HG02870 (cell line): ENCODE results near the gene SPEF2.
A peak's percentile ranks its signal among the peaks of the same experiment; 100 is the strongest.

Experiments
- ATAC-seq: cut with Tn5 transposase; IDR thresholded peaks from one replicate; pipeline ENCODE4 v1.9.1; 2021; ENCODE audit warnings: mild to moderate bottlenecking, moderate library complexity; ENCODE audit not compliant: unreplicated experiment

SPEF2 gene

DNA sequence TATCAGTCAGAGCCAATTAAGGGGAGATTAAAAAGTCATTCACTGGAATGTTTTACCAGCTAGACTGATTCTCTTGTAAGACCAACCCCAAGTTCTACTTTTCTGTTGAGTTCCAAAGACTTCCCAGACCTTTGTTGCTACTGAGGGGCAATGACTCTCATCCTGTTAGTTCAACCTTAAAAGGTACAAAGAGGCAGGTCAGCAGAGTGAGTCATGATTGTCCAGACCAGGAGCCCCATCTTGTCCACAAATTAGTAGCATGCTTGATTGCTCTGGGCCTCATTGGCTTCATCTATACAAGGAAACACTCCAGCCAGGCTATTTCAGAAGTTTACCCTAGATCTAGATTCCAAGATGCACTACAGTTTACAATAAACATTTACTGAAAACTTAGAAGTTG, 159.1 kb downstream of the SPEF2 start:
- no peak for ATAC-seq

DNA sequence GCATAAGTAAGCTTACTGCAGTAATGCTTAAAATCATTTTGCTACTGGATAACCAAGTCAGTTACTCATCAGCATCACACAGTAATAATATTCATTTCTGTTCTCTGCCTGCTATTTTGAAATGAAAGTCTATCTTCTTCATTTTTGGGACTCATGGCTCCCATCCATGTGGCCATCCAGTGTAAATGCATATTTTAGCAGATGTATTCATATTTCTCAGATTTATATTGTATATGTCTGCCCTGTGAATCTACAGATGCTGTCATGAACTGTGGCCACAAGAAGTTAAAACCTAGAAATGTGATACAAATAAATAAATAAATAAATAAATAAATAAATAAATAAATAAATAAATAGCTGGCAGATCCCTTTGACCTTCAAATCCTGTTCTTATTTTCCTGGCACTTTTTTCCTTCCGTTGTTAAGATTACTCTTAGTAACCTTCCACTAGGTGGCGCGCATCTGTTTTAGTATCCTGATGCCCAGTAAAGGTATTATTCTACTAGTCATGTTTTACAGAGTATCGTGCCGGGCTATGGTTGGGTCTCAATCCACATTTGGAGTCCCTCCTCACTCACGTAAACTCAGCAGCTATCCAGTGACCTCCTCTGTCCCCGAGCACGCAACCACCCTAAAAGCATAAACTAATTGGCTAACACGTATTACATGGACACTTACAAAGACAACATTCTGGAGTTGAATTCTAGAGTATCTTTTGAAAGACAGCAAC, 159.9 kb downstream of the SPEF2 start:
- peak; percentile 53 for ATAC-seq

DNA sequence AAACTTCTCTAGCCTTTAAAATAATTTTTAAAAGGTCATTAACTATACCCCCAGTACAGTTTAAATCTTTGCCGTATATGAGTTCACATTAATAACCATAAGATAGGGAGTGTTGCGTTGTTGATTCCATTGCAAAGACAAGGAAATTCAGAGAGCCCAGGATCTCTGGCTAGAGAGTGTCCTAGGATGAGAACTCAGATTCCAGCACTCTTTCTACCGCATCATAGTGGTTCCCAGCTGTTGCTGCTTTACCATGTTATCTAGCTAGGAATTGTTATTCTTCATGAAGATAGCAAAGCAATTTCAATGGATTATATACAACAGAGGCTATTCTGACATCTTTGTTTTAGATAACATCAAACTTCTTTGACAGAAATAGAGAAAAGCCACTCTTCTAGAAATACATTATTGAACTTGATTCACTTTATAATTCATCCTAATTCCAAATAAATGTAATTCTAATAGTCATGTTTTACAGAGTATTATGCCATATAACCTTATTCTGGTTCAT, 160.7 kb downstream of the SPEF2 start:
- ATAC-seq = no peak

DNA sequence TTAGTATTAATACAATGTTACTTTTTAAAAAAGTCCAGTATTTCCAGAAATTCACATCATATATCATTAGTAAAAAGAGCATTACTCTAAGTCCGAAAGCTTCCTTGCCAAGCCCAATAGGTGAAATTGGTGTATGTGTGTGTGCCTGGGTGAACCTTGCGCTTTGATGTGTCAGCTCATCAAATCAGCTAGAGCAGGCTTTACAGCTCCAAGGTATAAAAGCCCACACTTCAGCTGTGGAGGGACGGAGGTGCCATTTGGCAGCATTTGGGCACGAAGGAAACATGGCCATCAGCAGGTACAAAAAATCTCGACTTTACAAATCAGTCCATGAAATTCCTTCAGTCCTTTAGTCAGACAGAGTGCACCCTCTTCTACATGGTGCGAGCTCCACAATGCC, 162.6 kb downstream of the SPEF2 start:
- no peak for ATAC-seq

DNA sequence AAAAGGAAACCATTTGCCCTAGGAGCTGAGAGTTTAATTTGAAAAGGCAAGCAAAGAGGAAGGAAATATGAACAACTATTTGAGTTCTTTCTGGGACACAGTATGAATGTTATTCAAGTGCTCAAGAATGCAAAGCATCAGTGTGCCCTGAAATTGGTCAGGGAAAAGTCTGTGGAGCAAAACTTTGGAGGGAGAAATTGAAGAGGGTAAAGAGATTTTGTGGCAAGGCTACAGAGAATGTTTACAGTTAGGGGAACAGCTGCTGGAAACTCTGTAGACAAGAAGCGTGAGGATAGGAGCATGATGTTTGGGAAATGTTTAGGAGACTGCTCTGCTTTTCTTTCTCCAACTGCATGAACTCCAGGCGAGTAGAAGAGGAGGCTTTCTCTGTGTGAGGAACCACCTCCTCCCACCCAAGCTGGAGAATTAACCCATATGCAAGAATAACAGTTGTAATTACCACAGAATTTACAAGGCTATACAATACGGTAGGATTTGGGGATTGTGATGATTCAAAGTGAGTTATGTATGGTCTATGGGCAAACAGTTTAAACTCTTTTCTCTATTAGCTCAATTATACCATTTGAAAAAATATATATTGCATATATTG, 163.6 kb downstream of the SPEF2 start:
- no peak for ATAC-seq

DNA sequence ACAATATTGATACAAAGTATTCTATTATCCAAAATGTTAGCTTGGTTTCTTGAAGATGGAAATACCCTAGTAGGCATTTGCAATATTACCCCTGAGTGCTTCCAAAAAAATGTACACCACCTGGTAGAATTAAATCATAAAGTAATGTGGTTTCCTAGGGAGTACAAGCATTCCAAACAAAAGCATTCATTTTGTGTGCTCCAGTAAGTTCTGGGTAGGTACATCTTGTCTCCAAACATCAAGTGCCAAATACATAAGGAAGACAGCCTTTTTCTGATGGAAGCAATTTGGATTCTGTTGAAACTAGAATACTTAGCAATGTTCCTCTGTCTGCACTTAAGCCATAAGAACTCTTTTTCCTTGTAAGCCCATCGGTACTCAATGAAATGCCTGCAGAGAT, 165.9 kb downstream of the SPEF2 start:
- ATAC-seq = no peak

DNA sequence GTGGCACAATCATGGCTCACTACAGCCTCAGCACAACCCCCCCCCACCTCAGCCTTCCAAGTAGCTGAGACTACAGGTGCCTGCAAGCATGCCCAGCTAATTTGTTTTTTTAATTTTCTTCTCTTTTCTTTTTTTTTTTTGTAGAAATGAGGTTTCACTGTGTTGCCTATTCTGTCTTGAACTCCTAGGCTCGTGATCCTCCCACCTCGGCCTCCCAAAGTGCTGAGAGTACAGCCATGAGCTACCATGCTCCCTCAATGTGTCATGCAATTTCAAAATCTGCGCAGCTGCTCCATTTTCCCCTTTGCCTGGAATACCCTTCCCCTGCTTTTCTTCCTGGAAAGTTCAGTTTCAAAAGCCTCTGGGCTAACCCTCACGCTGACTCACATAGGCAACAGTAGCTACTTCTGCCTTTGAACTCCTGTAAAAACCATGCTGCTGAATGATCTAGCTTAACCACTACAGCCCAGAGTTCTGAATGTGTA, 168.0 kb downstream of the SPEF2 start:
- no peak for ATAC-seq

DNA sequence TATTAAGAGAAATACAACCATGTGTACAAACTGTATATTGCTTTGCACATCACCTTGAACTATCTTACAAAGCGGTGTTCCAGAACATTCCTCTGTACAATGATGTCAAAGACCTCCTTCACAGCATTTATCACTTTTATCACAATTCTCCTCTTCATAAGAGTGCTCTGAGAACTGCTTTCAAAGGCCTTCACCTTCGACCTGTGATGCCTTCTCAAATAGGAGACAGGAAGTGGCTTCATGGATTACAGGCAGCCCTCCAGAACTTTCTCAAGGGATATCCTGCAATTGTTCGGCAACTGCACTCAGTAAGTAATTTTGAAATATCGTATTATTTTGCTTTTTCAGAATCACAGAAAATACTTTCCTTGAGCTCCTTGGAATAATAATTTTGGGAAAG, 171.1 kb downstream of the SPEF2 start:
- no peak for ATAC-seq

DNA sequence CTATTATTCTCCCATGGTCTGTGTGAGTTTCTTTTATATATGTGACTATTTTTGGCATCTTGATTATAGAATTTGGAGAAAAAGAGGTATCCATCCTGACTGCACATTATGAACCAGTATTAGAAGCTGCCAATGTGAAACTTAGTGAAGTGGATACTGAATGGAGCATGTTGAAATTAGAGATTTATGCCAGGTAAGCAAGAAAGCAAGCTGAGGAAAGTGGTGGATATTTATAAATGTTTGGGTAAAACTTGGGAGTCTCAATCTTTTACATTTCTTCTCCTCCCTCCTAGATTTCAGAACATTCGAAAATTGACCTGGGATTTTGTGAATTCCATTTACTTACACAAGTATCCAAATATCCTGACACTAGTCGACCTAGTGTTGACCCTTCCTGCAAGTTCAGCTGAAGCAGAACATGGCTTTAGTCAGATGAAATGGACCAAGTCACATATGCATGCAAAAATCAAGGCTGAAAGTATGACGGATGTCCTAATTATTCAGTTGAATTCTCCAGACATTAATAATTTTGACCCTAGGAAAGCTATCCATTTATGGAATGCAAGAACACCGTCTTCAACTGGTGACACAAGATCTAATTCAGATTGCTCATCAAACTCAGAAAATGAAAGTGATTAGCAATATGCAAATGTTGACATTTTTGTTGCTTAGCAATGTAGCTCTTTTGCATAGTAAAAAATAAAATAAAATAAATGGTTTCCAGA, 172.2 kb downstream of the SPEF2 start:
- no peak for ATAC-seq

DNA sequence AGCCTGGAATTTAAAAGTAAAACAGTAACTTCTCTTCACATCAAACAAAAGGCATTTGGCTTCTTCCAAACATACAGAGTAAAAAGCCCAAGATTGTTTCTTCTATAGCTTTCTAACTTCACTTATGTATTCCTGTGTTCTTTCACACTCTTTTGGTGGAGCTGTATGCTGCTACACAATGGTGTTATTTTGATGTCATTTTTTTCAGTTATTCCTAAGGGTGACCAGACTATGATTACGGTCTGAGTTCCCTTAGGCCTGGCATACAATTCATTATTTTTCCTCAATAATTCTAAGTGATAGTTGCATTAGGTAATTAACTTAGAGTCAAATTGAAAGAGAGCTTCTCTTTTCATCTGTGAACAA, 172.8 kb downstream of the SPEF2 start:
- ATAC-seq = no peak

DNA sequence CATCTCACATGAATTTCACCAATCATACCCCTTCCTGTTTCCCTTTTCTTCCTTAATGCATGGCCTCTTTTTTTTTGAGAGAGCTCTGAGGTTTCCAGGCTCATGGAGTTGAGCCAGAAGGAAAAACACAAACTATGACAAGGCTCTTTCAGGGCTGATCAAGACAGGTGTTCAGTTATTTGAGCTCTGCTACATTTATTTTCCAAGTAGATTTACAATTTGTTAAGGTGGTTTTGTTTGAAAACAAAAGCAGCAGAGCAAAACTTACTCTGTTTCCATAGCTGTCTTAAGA, 176.6 kb downstream of the SPEF2 start:
- no peak for ATAC-seq

DNA sequence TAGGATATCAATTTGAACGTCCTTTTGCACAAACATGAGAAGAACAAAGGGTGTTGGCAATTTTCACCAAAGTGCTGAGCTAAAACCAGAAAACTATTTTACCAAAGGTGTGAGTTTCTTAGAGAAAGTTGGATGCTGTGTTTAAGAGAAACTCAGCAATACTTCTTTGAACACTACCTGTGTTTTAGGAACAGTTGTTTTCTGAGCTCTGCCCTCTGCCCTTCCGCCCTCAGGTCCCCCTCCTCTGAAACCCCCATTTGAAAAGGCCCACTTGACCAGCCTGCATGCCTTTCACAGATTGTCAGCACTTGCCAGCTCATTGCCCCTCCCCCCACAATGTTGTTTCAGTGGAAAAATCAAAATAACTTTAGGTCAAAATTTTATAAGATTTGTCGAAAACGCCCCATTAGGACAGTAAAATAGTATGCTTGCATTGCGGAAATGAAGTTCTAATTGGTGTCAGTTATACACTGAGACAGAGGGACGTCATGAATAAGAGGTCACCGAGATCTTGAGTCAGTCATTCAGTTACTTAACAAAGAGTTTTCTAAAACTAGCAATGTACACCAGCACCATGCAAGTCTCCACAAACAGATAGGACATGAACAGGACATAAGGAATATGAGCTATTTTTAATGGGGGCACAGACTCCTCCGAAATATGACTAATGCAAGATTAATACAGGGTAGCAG, 177.2 kb downstream of the SPEF2 start:
- ATAC-seq = no peak

DNA sequence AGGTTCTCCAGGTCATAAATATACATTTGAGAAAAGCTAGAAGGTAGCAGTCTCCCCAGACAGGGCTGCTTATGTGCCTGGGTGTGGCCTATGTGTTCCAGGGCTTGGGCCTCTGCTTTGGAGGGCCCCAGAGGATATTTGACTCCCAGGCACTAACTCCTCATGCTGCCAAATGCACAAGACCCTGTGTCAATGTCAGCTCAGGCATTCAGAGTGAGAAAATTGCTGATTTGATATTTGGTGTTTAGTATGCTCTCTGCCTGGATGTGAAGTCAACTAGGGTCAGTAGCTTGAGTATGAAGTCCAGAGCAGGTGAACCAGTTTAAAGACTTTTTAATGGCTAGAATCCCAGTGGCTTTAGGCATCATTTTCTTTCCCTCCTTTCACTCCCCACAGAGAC, 181.5 kb downstream of the SPEF2 start:
- ATAC-seq = no peak

DNA sequence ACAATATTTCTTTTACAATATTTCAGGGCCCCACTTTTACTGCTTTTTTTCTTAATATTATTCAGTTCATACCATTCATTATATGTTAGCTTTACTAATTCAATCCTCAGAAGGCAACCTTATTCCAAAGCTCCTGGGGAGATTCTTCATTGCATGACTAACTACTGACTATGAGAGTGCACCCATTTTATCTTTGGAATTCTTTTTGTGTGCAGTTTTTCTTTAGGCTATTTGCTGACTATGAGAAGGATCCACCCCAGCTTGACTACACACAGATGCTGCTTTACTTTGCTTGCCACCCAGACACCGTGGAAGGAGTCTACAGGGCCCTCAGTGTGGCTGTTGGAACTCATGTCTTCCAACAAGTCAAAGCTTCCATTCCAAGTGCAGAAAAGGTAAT, 182.1 kb downstream of the SPEF2 start:
- ATAC-seq = no peak

DNA sequence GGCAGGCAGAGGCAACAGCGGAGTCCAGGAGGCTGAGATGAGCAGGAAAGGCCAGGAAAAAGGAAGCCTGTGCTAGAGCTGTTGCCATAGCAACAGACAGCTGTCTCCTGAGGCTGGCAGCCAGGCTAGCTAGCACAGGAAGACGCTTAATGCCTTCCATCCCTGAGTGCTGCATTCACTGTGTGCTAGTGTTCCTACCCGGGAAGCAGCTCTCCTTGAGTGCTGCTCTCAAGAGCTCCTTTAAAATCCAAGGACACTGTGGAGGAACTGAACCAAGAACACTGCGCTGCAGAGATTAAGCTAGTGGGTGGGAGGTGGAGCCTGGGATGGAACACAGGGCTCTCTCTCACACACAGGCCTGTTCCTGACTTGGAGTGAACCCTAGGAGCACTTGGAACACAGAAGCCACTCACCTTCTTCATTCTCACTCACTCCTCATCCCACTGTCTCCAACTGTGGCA, 185.6 kb downstream of the SPEF2 start:
- ATAC-seq = no peak

DNA sequence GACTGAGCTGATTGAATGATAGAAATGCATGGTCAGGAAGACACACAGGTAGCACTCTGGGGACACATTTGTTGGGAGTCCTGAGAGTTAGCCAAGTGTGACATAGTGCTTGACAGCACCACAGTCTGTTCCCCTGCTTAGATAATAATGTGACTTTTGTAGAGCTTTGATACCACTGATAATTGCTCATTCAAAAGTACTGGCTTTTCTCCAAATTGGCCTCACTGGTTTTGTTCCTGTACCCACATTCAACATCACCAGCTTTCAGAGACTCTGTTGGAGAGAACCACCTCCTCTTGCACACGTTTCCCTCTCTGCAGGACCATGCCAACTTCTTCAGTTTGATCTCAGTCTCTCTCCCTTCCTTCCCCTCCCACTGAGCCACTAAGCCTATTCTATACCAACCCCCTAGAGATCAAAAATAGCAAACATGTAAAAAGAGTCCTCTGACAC, 186.6 kb downstream of the SPEF2 start:
- no peak for ATAC-seq

DNA sequence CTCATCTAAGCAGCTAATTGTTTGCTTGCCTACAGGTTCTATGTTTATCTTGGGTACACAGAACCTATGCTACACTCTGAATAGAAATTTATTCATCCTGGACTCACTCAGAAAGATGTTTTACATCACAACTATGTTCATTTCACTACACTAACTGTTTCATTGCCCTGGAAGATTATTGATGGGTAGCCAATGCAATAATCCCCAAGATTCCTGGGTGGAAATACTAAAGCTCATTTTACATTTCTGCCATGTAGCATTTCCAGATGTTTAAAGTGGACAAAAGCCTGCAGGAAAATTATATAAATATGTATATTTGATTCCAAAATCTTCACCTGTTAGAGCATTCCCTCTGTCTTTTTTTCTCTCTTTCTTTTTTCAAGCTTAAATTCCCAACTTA, 187.2 kb downstream of the SPEF2 start:
- no peak for ATAC-seq

DNA sequence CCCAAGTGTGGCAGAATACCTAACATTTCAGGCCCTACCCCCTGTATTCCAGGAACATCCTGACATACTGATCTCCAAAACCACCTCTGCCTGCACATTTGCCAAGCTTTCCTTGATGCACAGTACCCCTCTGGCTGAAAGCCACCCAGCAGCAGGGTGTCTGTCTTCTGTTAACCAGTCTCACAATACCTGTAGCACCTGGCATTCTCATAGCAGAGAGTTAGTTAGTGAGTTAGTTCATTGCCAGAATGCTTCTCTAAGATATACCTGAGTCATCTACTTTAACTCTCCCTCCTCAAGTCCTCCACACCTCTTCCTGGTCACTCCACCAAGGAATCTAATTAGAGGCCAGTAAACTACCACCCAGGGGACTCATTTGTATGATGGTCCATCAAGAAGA, 192.9 kb downstream of the SPEF2 start:
- ATAC-seq = no peak

DNA sequence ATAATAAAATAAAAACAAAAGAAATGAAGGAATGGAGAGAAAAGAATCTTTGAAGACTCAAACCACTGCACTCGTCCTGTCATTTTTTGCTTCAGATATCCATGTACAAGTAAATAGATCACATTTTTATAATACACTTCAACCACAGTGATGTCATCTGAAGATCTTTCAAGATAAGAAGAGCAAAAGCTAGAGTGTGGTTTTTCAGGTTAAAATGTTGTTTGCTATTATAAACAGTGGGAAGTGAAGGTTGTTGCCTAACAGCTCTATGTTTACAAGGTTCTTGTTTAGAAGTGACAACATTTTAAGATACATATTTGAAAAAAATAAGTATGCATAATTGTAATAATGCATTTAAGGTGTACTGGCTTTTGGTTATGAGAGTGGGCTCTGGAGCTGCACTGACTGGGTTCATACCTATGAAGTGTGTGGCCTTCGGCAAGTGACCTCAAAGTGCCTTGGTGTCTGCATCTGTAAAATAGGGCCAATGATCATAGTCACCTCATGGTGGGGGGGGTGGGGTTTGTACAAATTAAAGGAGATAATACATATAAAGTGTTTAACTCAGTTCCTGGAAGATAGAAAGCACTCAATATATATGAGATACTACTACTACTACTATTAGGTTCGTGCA, 193.6 kb downstream of the SPEF2 start:
- ATAC-seq = peak; percentile 45

DNA sequence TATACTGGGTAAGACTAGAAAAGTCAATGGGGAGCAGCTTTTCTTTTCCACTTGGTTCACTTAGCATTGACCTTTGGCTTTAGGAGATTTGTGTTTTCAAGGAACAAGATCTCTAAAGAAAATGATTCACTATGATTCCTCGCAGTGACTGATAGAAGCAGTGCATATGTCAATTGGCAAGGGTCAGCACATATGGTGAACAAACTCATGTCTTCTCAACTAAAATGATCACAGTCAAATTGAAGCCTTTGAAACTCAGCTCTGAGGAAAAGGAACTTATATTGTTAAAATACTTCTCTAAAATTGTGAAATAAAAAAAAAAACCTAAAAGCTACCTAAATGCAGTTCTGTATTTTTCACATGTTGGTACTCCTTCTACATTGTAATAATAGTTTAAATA, 195.9 kb downstream of the SPEF2 start:
- ATAC-seq = no peak
